Right atrium auricular region (tissue), 2 donors: ENCODE data around the gene MLN. TPM values are rescaled to one million over a fixed set of nuclear protein-coding genes. Genes with fewer than 3 reads are reported as not detected.
A peak's percentile ranks its signal among the peaks of the same experiment; 100 is the strongest.

Experiments
- DNase-seq: peaks from one replicate; pipeline ENCODE4 v3.0.0-alpha.2; 2019; ENCODE audit warnings: low spot score
- H3K27ac ChIP-seq, 2 donors: fragments of 200-600 bp; sonication (generic); 1 replicate in 1 of 2; 2 replicates in 1 of 2; pipeline ENCODE4 v1.5.1; 2016 to 2019
- H3K27me3 ChIP-seq, 2 donors: fragments of 200-600 bp; sonication (generic); one replicate each; pipeline versions ENCODE4 v1.5.1 to v1.6.0; 2017 to 2019
- H3K36me3 ChIP-seq: fragments of 200-600 bp; sonication (generic); one replicate; pipeline ENCODE4 v1.5.1; 2016
- H3K4me1 ChIP-seq, 2 donors: fragments of 200-600 bp; sonication (generic); one replicate each; pipeline versions ENCODE4 v1.5.1 to v1.6.0; 2017 to 2019
- H3K4me3 ChIP-seq, 2 donors: fragments of 200-600 bp; sonication (generic); 1 replicate in 1 of 2; 2 replicates in 1 of 2; pipeline ENCODE4 v1.5.1; 2017 to 2019; ENCODE audit warnings: mild to moderate bottlenecking in 1 of 2, moderate library complexity in 1 of 2
- H3K9me3 ChIP-seq, 2 donors: fragments of 200-600 bp; sonication (generic); one replicate each; pipeline ENCODE4 v1.5.1; 2019
- total RNA-seq, 2 donors: library from RNA; depleted of rRNA; stranded (reverse); fragments of >200 nt; gene quantifications; one replicate each; pipeline ENCODE4 v1.1.0, GENCODE V29; 2016
- TF ChIP-seq, protein P1 (sequence below), 2 donors: fragments of 200-600 bp; sonication (generic); IDR thresholded peaks; one replicate each; pipeline ENCODE4 v1.5.1; 2019; ENCODE audit warnings: antibody characterized with exemption in 2 of 2

Gene MLN
- total RNA-seq, 2 donors from 2014 or later: not detected

- H3K36me3 ChIP-seq: no peaks in the 10 kb centered on the region
- peaks cover 0 to 22% of the 10 kb centered on the region in 2 donors for H3K4me1 ChIP-seq
- no peaks in the 10 kb centered on the region for H3K27me3 ChIP-seq
- no peak for DNase-seq
- TF ChIP-seq, protein P1, sequence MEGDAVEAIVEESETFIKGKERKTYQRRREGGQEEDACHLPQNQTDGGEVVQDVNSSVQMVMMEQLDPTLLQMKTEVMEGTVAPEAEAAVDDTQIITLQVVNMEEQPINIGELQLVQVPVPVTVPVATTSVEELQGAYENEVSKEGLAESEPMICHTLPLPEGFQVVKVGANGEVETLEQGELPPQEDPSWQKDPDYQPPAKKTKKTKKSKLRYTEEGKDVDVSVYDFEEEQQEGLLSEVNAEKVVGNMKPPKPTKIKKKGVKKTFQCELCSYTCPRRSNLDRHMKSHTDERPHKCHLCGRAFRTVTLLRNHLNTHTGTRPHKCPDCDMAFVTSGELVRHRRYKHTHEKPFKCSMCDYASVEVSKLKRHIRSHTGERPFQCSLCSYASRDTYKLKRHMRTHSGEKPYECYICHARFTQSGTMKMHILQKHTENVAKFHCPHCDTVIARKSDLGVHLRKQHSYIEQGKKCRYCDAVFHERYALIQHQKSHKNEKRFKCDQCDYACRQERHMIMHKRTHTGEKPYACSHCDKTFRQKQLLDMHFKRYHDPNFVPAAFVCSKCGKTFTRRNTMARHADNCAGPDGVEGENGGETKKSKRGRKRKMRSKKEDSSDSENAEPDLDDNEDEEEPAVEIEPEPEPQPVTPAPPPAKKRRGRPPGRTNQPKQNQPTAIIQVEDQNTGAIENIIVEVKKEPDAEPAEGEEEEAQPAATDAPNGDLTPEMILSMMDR (IDR thresholded peaks at IDR 0.05): no peak
- no peaks in the 10 kb centered on the region for H3K9me3 ChIP-seq
- H3K4me3 ChIP-seq: no peak overlapping the region
- H3K27ac ChIP-seq: no peak overlapping the region
These were observed 39.8 kb downstream of the MLN start for GRCh38 chr6:33764036-33764435.

DNA sequence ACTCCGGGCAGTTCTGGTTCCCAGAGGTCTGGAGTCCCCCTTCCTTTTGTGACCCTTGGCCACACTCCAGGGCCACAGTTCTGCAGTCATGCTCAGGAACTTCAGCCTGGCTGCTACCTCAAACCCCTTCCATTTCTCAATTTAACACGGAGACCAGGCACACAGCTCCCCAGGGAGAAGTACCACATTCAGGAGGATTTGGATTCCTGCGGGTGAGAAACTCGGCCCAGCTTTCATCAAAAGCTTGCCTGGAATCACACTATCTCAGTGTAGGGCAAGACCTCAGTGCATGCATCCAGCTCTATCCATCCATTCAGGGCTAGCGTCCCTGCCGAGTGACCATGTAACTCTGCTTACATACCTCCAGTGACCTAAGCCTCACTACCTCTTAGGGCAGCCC lies 40.3 kb downstream of the MLN start:
- H3K27me3 ChIP-seq: no peaks in the 10 kb centered on the region
- H3K36me3 ChIP-seq: no peaks in the 10 kb centered on the region
- H3K4me1 ChIP-seq: peaks cover 0 to 22% of the 10 kb centered on the region in 2 donors
- TF ChIP-seq, protein P1 (IDR thresholded peaks at IDR 0.05): no peak
- H3K9me3 ChIP-seq: no peaks in the 10 kb centered on the region
- no peak overlapping the region for H3K4me3 ChIP-seq
- H3K27ac ChIP-seq: no peak overlapping the region
- no peak for DNase-seq

- TF ChIP-seq, protein P1 (IDR thresholded peaks at IDR 0.05): no peak
- no peak overlapping the region for H3K4me3 ChIP-seq
- DNase-seq: no peak
- H3K27ac ChIP-seq: peak overlapping the region in 1 of 2 donors; percentile 74
- H3K4me1 ChIP-seq: peaks cover 0 to 22% of the 10 kb centered on the region in 2 donors
- no peaks in the 10 kb centered on the region for H3K36me3 ChIP-seq
- no peaks in the 10 kb centered on the region for H3K27me3 ChIP-seq
- no peaks in the 10 kb centered on the region for H3K9me3 ChIP-seq
These were observed 41.1 kb downstream of the MLN start for GRCh38 chr6:33762713-33763112.

DNA sequence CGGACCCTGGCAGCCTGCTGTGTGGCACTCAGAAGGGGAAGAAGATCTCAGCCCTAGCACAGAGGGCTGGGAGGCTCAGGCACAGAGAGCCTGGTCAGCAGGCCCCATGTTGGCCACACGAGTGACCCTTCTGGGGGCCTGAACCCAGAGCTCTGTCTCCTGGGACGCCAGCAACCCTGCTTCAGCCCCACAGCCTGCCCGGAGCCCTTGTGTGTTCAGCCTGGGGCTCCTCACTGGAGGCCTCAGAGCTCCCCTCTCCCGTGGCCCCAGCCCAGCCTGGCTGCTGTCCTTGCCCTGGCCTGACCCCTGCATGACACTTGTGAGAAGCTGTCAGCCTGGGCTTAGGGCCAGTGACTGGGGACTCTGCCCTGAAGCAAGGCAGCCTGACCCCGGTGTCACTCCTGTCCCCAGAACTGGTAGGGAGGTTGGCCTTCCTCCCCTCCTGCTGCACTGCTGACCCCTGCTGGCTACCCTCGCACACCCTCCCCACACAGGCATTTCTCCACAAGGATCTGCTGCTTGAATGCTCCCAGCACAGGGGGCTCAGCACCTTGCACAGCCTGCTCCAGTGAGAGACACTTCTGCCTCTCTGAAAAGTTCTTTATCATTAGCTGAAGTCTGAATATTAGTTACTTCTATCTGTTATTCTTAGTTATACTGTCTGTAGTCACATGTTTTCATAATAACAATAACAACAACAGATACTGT lies 41.7 kb downstream of the MLN start:
- Histone ChIP-seq H3K27ac (peak overlapping the region; percentile 69 to 74), H3K4me3 (no peak overlapping the region), H3K9me3 (no peaks in the 10 kb centered on the region), H3K4me1 (peaks cover 0 to 22% of the 10 kb centered on the region in 2 donors), H3K27me3 (no peaks in the 10 kb centered on the region), H3K36me3 (no peaks in the 10 kb centered on the region)
- TF ChIP-seq, protein P1 (IDR thresholded peaks at IDR 0.05): peak; percentile 20 to 83
- DNase-seq: no peak

DNA sequence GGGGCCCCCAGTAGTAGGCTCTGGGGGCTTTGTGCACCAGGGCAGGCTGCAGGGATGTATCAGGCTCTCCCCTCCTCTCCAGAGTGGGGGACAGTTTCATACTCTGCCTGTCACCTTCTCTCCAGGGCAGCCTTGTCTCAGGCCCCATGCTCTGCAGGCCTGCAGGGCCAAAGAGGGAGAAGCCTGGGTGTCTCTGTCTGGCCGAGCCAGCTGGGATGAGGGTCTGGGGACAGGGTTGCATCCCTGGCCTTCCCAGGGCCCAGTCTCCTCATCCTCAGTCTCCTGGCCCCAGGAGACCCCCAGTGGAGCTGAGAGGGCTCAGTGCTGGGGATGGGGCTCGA lies 42.3 kb downstream of the MLN start:
- TF ChIP-seq, protein P1 (IDR thresholded peaks at IDR 0.05): no peak
- Histone ChIP-seq H3K36me3 (no peaks in the 10 kb centered on the region), H3K27ac (peak overlapping the region; percentile 69 to 74), H3K4me1 (peaks cover 0 to 22% of the 10 kb centered on the region in 2 donors), H3K4me3 (no peak overlapping the region), H3K27me3 (no peaks in the 10 kb centered on the region), H3K9me3 (no peaks in the 10 kb centered on the region)
- no peak for DNase-seq
